ENCODE measurements around the gene ABCC6.
"Not testable (repeated sequence)": the region's sequence is repeated elsewhere in the genome, so short reads cannot be mapped to it uniquely, and the experiment has no call there.

- not testable (repeated sequence) for TF ChIP-seq EZH2 (IDR thresholded peaks at IDR 0.05); MAX (IDR thresholded peaks at IDR 0.05); POLR2AphosphoS5 (IDR thresholded peaks at IDR 0.05; ENCODE audit: low read depth, low read length); CTCF (IDR thresholded peaks at IDR 0.05 in 2 of 3, conservative IDR thresholded peaks at IDR 0.05 in 1 of 3; ENCODE audit: borderline replicate concordance in 1 of 3, insufficient read depth in 1 of 3, low read depth in 2 of 3, low read length in 2 of 3); ATF3 (IDR thresholded peaks at IDR 0.05); CEBPB (IDR thresholded peaks at IDR 0.05; ENCODE audit: low read depth); FOSL1 (IDR thresholded peaks at IDR 0.05; ENCODE audit: low read depth); EZH2phosphoT487 (IDR thresholded peaks at IDR 0.05; ENCODE audit: borderline replicate concordance)
Observed at GRCh38 chr16:16265044-16265443, 41.8 kb upstream of the ABCC6 start.

Measured in HCT116 (cell line).